ENCODE results near the gene PALLD.
A peak's percentile ranks its signal among the peaks of the same experiment; 100 is the strongest.

The PALLD gene

GRCh38 chr4:168859888-168860694 is 363.2 kb downstream of the PALLD start:
- DNase-seq, result no peak

DNA sequence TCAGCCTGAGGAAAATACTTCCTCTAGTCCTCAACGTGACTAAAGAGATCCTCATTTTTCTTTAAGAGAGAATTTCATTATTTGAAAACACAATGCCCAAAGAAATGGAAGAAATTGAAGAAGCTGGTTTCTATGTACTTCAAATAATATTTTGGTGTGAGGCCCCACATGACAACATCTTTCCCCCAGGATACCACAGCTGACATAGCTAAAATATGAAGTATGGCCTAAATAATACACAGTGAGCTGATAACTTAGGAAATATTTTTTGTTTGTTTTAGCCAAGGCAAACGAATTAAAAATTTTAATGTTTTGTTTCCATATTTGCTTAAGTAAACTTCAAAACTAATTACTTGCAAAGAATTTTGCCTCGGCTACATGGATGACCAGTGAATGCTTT is 364.0 kb downstream of the PALLD start:
- no peak for DNase-seq

GRCh38 chr4:168863719-168864647 is 367.1 kb downstream of the PALLD start:
- DNase-seq, result no peak

DNA sequence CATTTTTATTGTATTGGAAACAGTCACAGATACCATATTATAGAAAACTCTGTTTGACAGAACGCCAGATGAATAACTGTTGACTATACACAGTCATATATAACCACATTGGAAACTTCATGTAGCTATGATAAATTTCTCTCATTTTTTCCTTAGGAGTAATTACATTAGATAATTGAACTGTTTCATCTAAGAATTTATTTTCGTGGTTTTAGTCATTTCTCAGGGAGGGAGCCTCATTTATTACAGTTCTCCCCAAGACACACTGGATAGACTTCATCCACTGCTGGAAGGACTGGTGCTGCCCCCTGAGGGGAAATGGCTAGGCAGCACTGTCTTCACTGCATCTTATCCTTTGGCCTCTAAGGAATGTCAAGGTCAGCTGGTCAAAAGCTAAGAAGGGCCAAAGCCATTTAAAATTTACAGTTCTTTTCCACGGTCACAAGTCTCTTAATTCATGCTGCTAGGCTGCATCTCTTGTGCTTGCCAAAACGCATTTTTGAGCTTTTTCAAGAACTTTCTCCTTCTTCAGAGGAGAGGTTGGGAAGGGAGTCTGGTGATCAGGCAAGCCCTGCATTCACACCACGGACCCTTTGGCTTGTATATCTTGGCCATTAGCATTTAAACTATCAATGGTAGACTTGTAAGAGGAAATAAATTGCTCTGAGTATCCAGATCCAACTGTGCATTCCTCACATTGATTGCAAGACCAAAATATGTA is 368.1 kb downstream of the PALLD start:
- no peak for DNase-seq

- no peak for DNase-seq
Measured at GRCh38 chr4:168865854-168866253, 369.0 kb downstream of the PALLD start.

- DNase-seq, result no peak
Measured at GRCh38 chr4:168866635-168867034, 369.8 kb downstream of the PALLD start.

DNA sequence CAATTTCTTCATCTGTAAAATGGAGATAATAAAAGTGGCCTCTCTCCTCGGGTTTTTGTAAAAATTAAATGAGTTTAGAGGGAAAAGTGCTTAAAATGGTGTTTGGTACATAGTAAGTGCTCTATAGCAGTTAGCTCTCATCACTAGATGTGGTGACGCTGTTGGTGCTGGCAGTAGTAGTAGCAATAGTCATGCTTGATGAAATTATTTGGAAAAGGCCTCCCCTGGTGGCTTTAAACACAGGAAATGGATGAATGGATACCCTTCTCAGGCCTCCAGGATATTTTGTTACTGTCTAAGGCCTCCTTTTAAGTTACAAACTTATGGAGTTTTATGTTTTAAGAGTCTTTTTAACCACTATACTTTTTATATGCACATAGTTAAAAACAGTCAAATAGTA is 370.3 kb downstream of the PALLD start:
- DNase-seq, result no peak

- DNase-seq, result no peak
Measured at GRCh38 chr4:168868044-168868781, 371.4 kb downstream of the PALLD start.

DNA sequence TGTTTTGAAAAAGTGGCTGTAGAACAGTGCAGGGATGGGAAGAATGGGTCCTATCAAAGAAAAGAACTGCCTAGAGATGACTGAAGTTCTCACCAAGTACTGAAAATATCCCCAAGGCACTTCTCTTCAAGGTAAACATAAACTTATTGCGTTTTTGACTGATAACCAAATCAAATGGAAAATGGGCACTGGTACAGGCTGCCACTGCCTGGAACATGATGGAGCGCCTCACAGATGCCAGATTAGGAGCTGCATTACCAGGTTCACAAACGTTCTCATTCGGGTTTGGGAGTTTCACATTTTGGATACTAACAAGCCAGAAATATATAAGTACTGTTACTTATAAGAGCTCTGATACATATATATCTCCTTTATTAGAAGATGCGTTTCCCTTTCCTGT is 371.9 kb downstream of the PALLD start:
- DNase-seq, result no peak

DNA sequence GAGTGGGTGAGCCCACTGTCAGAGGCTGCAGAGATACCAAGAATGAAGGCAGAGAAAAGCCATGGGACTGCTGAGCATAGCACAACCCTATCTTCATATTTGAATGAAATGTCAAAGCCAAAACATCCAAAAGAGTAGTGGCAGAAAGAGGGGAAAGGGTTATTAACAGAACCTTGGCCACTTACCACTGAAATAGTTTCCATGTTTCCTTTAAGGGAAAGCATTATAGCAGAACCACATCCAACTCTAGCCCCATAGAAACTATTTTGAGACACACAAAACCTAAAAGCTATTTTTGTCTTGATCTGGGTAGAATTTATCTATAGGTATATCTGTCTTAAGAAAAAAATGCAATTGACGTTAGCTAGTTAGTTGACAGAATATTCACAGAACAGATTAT is 373.2 kb downstream of the PALLD start:
- no peak for DNase-seq

GRCh38 chr4:168871632-168872031 is 374.8 kb downstream of the PALLD start:
- DNase-seq, result no peak

DNA sequence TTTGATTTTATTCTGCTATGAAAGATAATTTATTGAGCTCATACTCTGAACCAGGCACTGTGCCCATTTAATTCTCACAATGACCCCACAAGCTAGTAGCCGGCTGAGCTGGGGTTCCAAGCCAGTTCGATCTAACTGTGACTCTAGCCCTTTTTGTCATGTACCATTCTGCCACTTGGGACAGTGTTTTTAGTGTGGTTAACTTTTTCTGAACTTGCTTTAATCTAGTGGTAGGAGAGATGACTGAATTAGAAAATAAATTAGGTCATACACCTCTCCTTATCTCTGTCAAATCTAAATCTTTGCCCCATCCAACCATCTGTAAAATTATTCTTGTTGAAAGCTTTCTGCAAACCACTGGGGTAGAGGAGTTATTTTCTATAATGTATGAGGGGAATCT is 377.2 kb downstream of the PALLD start:
- DNase-seq, result no peak

- DNase-seq, result no peak
Measured at GRCh38 chr4:168876106-168876505, 379.3 kb downstream of the PALLD start.

GRCh38 chr4:168877511-168878491 is 380.9 kb downstream of the PALLD start:
- DNase-seq, result peak; percentile 54

DNA sequence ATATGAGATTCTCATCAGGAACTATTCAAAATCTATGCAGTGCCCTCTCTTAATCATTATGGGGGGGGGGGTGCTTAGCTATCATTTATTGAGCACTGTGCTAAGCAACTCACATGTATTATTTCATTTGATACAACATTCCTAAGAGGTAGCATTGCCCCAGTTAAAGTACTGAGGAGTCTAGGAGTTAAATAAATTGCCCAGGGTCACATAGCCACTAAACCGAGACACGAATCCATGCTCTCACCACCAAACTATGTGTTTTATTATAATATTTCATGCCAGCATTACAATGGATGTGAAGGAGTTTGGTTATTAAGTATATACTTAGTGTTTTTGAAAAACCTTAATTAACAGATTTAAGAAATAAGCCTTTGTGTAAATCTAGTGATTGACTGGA is 381.8 kb downstream of the PALLD start:
- DNase-seq, result no peak

- no peak for DNase-seq
Measured at GRCh38 chr4:168879188-168879587, 382.3 kb downstream of the PALLD start.

DNA sequence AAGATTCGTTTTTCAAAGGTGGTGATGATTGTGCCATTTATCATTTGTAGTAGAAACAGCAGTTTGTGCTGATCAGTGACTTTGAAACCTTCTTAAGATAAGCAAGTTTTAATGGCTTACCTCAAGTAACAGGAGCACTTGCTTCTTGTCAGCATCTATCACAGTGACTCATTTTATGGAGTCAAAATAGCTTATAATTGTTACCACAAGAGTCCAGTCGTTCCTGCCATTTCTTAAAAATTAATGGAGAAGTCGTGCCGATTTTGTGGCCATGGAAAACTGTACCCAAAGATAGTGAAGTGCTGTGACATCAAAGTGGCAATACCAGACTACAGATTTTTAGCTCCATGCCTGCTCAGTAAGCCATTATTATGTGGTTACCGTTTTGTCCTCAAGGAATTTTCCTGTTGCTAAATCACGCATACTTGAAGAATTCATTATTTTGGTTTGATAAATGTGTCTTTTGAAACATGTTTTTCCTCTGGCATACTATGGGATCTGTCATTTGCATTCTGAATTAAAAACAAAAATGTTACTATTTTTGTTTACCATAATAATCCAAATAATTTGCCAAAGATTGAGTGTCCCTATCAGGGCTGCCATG is 383.3 kb downstream of the PALLD start:
- no peak for DNase-seq

DNA sequence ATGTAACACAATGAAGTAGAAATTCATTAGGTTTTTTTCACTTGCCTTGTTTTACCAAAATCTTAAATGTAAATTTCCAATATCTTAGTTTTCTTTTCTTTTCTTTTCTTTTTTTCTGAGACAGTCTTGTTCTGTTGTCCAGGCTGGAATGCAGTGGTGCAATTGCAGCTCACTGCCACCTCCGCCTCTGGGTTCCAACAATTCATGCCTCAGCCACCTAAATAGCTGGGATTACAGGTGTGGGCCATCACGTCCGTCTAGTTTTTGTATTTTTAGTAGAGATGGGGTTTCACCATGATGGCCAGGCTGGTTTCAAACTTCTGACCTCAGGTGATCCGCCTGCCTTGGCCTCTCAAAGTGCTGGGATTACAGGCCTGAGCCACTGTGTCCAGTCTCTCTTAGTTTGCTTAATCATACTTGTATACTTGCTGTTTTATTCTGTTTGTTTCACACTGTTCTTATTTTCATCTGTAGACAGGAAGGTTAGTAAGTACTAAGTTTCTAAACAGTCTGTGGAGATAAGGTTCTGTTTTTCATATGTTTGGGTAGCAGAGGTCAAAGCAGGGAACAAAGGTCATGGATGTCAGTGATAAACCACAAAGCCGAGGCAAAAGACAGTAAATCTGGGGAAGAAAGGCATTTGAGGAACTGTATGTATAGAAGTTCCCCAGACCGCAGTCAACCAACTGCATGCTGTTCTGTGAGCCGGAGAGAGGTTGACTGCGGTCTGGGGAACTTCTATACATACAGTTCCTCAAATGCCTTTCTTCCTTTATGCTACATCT is 384.2 kb downstream of the PALLD start:
- DNase-seq, result peak; percentile 55

GRCh38 chr4:168881781-168882420 is 385.0 kb downstream of the PALLD start:
- no peak for DNase-seq

All from CD4-positive, alpha-beta T cell treated with Interleukin-15 for 1 hour (primary cell).